T-helper 2 cell (primary cell): ENCODE data around the gene OTULINL.
A peak's percentile ranks its signal among the peaks of the same experiment; 100 is the strongest.

Experiments
- DNase-seq, 5 experiments: peaks; one replicate each; pipeline versions ENCODE4 v3.0.0 to v3.0.0-alpha.2; 2012 to 2022

The OTULINL gene

DNA sequence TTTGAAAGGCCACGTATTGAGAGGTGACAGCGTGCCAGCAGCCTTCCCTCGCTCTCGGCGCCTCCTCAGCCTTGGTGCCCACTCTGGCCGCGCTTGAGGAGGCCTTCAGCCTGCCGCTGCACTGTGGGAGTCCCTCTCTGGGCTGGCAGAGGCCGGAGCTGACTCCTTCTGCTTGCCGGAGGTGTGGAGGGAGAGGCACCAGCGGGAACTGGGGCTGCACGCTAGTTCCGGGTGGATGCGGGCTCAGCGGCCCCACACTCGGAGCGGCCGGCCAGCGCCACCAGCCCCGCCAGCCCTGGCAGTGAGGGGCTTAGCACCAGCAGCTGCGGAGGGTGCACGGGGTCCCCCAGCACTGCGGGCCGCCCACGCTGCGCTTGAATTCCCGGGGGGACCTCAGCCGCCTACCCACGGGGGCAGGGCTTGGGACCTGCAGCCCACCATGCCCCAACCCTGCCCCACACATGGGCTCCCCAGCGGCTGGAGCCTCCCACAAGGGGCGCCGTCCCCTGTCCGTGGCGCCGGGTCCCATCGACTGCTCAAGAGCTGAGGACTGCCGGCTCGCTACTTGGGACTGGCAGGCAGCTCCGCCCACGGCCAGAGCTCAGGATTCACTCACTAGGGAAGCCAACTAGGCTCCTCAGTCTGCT, 4.4 kb upstream of the OTULINL start:
- no peak for DNase-seq

DNA sequence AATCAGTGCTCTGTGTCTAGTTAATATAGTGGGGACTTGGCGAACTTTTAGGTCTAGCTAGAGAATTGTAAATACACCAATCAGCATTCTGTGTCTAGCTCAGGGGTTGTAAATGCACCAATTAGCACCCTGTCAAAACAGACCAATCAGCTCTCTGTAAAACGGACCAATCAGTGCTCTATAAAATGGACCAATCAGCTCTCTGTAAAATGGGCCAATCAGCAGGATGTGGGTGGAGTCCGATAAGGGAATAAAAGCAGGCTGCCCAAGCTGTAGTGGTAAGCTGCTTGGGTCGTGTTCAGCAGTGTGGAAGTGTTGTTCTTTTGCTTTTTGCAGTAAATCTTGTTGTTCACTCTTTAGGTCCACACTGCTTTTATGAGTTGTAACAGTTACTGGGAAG, 3.6 kb upstream of the OTULINL start:
- no peak for DNase-seq

DNA sequence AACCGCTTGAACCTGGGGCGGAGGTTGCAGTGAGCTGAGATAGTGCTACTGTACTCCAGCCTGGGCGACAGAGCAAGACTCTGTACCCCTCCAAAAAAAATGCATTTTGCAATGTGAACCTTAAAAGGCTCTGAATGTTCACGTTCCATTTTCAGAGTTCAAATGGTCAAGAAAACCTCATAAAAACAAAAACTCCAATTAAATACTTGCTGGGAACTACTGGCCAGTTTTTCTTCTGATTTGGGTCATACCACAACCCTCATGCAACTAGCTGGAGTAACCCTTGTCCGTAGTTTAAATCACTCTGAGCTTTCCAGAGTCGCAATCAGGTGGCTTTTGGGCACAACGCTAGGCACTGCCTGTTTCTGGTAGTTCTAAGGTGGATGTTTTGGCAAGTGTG, 2.3 kb upstream of the OTULINL start:
- no peak for DNase-seq

DNA sequence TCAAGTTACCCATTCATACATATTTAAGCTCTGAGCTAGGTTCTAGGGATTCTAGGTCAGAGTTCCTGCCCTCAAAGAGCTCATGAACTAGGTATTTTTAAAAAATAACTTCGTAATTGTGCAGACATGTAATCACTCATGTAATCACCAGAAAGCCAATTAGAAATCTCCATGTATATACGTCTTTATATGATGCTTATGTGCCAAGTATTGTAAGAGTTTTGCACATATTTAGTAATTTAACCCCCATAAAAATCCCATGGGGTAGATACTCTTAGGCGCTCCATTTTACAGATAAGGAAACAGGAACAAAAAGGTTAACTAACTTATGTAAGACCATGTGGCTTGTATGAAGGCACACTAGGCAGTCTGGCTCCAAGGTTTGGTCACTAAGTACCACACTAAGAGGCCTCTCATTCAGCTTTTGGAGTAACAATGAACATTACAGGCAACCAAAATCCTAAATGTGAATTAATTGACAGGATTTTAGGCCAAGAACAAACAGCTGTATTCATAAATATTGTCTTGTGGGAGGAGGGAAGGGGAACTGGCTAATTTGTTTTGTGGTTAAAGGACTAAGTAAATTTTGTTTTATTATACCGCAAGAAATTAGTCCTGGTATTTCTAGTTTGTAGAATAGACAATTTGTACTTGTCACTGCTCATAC, 1.7 kb upstream of the OTULINL start:
- DNase-seq: no peak

DNA sequence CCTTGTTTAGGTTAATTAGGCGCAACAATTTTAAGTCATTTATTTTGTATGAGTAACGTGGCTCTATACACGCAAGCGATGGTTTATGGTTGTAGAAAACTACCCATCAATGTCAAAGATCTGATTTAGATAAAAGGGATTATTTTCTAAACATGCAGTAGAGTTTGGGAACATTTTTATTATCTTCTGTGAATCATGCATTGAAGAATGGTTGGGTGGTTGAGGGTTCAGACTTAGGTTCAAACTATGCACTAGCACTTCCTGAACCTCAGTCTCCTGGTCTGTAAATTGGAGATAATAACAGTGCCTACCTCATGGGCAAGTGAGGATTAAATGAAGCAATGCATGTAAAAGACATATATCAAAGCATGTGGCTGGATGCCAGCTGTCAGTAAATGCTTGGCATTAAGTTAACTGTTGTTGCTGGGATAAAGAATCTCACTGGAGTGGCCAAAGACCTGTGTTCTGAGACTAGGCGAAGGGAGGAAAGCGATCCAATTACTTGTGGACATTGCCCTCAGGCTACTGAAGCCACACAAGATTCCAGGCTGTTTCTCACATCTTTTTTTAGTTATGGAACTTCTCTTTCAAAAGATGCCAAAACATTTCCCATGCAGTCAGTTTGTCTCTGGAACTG, 1.1 kb upstream of the OTULINL start:
- no peak for DNase-seq

DNA sequence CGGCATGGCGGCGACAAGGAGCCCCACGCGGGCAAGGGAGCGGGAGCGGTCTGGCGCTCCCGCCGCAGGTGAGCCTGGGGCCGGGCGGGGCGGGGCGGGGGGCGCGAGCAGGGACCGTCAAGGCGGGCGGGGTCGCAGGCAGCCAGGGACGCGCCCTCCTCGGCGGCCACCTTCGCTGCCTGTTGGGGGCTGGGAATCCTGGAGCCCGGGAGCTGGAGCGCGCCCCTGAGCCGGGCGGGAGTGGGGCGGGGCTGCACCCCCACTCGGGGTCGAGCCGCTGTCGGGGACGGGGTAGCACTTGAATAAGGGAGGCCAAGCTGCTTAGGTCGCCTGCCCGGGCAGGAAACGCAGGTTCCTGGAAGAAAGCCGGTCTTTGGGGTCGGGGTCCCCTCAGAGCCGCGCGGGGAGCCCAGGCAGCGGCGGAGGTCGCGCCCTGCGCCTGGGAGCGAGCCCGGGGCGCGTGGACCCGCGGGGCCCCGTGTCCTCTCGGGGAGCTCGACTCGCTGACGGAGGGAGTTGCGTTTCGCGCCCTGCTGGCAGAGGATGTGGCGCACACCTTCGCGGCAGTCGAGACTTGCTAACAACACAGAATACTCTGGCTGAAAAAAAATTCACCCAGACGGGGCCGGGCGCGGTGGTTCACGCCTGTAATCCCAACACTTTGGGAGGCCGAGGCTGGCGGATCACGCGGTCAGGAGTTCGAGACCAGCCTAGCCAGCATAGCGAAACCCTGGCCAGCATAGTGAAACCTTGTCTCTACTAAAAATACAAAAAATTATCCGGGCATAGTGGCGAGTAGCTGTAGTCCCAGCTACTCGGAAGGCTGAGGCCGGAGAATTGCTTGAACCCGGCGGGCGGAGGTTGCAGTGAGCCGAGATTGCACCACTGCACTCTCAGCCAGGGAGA, 552 bp downstream of the OTULINL start:
- DNase-seq: peak; percentile 53 to 93 (median 78)

DNA sequence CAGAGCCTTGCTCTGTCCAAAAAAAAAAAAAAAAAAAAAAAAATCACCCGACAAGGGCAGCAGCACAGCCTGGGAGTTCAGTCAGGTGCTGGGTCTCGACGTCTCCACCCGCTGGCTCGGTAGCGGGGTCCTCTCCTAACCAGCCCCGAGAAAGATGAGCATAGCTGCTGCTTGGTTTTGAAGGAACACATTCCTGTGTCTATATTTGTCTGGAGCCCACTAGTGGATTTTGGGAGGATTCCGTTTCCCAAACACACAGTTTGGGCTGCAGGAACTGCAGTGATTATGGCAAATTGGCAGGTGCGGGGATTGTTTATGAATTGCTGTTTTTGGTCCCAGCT, 1.2 kb downstream of the OTULINL start:
- DNase-seq: no peak

DNA sequence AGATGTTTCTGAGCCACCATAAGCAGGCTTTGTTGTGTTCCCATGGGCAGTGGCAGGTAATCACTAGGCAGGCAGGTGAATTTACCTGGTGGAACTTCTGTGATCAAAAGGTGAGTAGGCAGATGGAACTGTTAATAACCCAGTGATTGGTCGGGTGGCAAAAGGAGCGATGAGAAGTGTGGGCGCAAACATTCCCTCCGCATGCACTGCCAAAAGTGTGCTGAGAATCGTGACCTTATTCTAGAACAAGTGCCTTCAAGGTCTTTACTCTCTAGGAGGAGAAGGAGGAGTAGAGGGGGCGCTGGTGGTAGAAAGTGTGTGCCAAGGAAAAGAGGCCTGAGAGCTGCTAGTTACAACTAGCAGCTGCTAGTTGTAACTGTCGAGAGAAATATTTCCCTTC, 3.3 kb downstream of the OTULINL start:
- no peak for DNase-seq

DNA sequence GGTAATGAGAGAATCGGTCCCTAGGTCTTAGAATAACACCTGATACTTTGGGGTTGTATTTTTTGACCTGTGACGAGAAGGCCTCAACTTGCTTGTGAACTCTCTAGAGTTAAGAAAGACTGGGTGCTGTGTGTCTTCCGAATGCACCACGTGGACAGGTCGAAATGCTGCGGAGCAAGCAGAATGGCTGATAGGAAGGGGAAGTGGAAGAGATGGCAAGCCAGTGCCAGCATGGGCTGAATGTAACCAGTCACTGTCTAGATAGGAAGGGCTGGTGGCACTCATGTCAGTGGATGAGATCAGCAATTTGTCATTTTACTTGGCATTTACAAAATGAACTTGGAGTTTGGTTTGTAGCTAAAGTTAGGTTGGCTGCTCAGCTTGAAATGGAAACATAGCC, 5.6 kb downstream of the OTULINL start:
- no peak for DNase-seq

DNA sequence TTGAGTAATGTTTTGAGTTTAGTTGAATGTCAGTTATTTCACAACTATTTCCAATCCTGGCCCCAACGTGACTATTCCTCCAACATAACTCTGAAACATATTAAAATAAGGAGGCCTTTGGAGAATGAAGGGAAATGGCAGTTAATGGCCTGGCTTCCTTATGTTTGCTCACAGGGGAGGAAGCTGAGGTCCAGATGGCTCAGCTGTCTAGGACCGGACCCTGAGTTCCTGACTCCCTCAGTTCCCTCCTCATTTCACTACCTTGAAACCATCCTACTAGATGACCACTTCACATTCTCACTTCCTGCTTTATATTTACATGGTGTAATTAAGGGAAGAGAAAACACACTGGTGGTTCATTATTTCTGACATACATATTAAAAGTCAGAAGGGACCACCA, 6.6 kb downstream of the OTULINL start:
- no peak for DNase-seq

DNA sequence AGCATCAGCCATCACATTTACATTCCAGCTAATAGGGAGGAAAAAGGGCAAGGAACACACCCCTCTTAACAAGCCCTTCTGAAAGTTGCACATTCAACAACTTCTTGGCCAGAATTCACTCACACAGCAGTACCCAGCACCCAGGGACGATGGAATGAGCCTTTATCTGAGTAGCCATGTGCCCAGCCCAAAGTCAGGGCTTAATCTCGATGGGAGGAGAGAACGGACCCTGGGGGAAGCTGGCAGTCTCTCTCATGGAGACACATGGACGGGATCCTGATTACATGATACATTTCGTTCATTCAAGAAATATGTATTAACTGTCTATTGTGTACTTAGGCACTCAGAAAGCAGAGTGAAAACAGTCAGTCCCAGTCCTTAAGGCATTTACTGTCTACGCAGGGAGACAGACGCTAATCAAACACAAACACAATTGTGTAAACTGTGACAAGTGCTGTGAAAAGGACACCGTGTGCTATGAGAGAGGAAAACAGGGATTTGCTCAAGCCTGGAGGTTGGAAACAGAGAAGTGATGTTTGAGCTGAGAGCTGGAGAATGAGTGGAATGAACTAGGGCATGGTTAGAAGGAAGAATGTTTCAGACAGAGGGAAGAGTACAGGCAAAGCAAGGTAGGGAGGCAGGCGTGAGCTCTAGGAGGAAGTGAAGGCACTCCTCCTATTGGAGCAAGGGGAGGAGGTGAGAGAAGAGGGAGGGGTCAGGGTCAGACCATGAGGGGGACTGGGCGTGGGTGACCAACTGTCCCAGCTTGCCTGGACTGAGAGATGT, 7.4 kb downstream of the OTULINL start:
- DNase-seq: no peak

DNA sequence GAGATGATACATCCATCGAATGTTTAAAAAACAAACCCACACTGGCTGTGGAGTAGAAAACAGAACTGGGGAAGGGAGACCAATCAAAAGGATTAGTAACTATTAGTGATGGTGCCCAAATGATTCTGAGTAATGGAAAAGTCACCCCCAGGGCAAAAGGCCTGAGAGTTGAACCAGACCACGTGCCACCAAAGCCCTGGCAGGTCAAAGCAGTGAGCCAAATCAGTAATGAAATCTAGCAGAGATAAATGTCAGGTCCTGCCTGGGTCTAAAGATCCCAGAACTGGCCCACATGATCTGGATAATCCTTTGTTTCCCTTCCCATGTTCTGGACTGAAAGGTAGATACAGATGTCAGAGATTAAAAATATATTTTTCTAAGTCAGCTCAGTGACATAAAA, 9.4 kb downstream of the OTULINL start:
- DNase-seq: no peak

DNA sequence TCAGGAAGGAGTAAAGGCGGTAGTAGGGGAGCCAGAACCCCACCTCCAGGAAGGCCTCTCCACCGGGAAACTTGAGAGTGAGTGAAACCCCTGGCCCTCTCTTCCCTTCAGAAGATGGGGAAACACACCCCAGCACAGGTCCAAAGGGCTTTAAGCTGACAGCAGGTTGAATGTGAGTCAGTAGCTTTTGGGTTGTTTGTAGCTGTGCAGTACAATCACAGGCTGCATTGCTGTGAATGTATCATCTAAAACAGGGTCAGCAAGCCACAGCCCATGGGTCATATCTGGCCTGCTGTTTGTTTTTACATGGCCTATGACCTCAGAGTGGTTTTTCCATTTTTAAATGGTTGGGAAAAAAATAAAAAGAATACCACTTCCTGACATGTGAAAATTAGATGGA, 10.0 kb downstream of the OTULINL start:
- no peak for DNase-seq

DNA sequence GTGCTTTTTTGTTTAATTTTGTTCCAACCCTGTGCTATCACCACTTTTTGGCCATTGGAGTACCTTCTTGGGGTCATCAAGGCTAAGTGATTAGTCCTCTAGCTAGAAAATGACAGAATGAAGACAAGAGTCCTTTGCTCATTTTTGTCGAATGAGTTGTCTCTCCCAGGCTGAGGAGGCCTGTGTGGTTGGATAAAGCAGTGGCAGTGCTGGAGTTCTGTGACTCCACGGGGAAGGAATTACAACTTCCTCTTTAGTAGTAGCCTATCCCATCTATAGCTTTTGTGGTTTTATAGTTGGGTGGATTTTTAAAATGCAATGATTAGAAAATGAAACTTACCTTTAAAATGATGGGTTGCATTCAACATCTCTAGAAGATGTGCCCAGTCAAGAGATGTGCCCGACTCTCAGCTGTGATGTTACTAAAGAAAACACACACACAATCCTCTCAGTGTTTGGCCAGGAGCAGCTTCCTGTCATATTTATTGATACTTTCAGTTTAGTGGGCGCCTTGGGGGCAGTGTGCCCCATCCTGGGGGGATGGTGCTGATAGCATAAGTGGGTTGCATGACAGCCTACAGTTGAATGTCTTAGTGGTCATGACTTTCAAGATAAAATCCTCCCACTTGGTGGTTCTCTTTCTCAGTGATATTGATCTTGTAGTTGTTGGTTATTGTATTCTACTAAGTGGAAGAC, 11.9 kb downstream of the OTULINL start:
- DNase-seq: peak in 2 of 5 experiments; percentile 43 to 96

DNA sequence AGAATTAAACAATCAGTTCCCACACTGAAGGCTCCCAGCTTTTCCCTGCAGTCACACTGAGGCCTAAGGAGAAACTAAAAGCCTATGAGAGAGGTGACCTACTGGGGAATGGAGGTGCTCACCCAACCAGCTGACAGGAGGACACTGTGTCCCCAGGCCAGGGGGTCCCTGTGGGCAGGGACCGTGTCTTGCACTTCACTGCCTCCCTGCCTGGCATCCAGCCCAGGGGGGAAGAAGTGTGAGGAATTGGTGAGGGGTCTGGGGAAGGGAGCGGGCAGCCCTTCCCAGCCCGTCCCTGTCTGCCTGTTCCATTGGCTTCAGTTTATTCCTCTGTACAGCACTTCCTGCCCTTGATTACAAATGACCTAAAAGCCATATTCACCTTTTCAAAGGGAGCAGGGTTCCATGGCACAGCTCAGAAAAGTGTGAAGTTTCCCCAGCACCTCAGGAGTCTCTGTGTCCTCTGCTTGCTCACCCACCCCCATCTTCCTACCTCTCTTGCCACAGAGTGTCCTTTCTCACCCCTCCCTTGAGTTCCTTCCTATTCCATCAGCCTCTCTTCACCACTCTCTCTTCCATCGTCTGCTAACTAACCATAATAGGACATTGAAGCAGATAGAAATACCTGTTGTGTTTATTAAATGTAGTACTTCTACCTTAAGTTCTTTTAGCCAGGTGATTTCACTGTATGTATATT, 12.9 kb downstream of the OTULINL start:
- peak in 1 of 5 experiments; percentile 44 for DNase-seq

DNA sequence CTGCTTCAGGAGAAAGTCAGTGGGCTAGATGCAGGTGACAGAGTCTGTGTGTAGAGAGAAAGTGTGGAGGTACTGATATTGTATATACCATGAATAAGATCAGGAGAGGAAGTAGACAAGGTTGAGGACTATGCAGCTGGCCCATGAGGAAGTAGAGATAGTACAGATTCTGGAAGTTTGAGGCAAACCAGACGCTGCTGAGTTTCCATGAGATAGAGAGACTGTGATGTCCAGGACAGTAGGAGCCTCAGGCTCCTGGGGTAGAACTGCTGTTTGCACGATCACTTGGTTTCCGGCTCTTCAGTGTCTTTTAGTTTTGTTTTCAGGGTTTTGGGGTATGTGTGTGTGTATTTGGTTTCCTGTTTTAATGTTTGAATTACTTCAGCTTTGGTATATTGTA, 13.6 kb downstream of the OTULINL start:
- DNase-seq: peak in 2 of 5 experiments; percentile 43 to 94

DNA sequence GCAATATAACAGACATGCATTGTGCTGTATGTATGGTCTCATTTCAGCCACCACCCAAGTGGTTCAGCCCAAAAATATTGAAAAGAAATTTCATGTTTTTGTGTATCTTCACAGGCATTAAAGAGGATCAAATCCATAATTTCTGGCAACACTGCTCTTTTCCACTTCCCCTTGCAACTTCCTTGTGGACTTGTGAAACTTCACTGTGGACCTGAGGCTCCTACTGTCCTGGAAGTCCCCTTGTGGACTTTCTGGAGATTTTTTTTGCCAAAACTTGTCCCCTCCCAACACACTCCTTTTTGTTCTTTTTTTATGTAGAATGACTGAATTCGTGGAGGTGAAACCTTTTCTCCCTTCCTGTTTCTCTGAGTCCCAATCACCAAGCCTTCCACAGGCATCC, 14.3 kb downstream of the OTULINL start:
- DNase-seq: no peak

DNA sequence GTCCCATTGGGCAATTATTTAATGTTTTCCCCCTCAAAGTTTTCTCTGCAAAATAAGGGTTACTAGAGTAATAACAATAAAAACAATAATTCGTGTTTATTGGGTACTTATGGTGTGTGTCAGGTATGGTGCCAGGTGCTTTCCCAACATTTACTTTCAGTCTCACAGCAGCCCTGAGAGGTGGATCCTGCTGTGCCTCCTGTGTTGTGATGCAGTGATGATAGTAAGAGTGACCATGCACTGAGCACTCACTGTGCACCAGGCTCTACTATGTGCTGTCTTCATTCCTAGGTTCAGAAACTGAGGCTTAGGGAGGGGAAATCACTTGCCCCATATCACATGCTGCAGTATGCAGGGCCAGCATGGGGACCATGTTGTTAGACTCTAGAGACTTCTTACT, 15.5 kb downstream of the OTULINL start:
- peak in 1 of 5 experiments; percentile 40 for DNase-seq

DNA sequence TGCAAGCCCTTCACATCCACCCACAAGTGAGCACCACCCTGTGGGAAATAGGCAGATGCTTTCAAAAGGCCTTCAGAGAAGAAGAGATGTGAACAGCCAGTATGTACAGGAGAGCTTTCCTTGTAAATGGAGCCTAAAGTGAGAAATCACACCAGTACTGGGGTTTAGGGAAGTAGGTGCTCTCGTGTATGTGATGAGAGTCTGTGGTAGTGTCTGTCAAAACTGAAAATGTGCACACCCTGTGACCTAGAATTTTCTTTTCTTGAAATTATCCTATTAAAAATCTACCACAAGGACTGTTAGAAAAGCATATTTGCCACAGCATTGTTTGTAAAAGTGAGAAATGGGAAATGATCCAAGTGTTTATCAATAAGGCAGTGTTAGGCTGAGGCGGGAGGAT, 16.6 kb downstream of the OTULINL start:
- peak in 1 of 5 experiments; percentile 63 for DNase-seq

DNA sequence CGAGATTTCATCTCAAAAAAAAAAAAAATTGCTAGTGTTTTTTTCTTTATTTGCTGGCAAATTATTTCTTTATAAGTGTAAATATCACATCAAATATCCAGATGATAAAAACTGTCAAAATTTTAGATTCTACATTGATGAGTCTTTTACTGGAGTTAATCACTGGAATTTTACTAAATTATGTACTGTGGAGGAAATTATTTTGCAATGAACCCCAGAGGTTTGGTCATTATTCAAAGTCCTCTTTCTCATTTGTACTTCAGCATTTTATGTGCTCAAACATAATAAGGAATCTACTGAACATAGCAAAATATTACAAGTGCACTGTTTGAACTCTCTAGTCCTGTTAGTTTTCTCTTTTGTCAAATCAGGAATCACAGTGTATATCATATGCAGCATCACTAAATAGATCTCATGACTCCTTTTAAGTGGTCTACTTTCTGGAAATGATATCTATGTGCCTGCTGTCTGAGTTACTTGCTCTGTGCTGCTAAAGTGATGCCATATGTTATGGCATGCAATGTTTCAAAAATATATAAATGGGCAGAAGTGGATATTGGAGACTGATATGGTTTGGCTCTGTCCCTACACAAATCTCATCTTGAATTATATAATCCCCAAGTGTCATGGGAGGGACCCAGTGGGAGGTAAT, 18.0 kb downstream of the OTULINL start:
- DNase-seq: no peak

DNA sequence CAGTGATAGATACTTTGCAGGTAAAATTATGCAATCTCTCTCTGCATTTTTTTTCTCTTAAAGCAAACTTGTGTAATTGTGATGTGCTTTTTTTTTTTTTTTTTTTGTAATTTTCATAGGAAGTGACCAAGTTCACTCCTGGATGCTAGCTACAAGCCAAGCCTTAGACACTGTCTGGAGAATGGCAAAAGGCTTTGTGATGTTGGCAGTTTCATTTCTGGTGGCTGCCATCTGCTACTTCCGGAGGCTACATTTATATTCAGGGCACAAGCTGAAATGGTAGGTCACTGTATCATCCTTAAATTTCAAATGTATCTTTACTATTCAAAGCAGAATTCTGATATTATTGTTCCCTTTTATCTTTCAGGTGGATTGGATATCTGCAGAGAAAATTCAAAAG, 19.3 kb downstream of the OTULINL start:
- no peak for DNase-seq
